Chondrocyte (in vitro differentiated cells): ENCODE results near the gene CALM3. TPM values are rescaled to one million over a fixed set of nuclear protein-coding genes. Genes with fewer than 3 reads are reported as not detected.

Experiments used
- DNase-seq: peaks from one replicate; pipeline ENCODE4 v3.0.0; 2021; ENCODE audit warnings: mixed read lengths, low spot score
- H3K27ac Mint-ChIP-seq: one replicate; pipeline ENCODE4 v1.8.0; 2021; ENCODE audit warnings: mild to moderate bottlenecking, moderate library complexity, mixed read lengths; ENCODE audit not compliant: unreplicated experiment
- H3K27me3 Mint-ChIP-seq: 2 replicates; pipeline ENCODE4 v1.8.0; 2021; ENCODE audit warnings: low read depth, mixed read lengths
- H3K36me3 Mint-ChIP-seq: 2 replicates; pipeline ENCODE4 v1.8.0; 2021; ENCODE audit warnings: low read depth, mixed read lengths
- H3K4me1 Mint-ChIP-seq: 2 replicates; pipeline ENCODE4 v1.8.0; 2021; ENCODE audit warnings: low read depth, mild to moderate bottlenecking, mixed read lengths
- H3K4me3 Mint-ChIP-seq: one replicate; pipeline ENCODE4 v1.8.0; 2021; ENCODE audit warnings: mild to moderate bottlenecking, moderate library complexity, mixed read lengths; ENCODE audit not compliant: unreplicated experiment
- H3K9me3 Mint-ChIP-seq: 2 replicates; pipeline ENCODE4 v1.8.0; 2021; ENCODE audit warnings: low read depth, mixed read lengths
- CTCF ChIP-seq: fragments of 200-600 bp; sonication (generic); IDR thresholded peaks from 2 replicates; pipeline ENCODE4 v1.5.0; 2021; ENCODE audit warnings: antibody characterized with exemption, mild to moderate bottlenecking, moderate library complexity
- total RNA-seq: library from RNA; stranded (reverse); gene quantifications from 3 replicates; pipeline ENCODE4 v1.2.1, GENCODE V29; 2021

The CALM3 gene
- total RNA-seq, 1 donor from 2014 or later = 144 TPM

- DNase-seq = no peak
- Mint-ChIP-seq H3K4me1 (peaks cover 26% of the 10 kb centered on the region), H3K27me3 (no peaks in the 10 kb centered on the region), H3K9me3 (peaks cover 13% of the 10 kb centered on the region), H3K27ac (no peak overlapping the region), H3K36me3 (no peaks in the 10 kb centered on the region), H3K4me3 (no peak overlapping the region)
- TF ChIP-seq CTCF = no peak
Measured at GRCh38 chr19:46598372-46598917, 2.7 kb upstream of the CALM3 start.

DNA sequence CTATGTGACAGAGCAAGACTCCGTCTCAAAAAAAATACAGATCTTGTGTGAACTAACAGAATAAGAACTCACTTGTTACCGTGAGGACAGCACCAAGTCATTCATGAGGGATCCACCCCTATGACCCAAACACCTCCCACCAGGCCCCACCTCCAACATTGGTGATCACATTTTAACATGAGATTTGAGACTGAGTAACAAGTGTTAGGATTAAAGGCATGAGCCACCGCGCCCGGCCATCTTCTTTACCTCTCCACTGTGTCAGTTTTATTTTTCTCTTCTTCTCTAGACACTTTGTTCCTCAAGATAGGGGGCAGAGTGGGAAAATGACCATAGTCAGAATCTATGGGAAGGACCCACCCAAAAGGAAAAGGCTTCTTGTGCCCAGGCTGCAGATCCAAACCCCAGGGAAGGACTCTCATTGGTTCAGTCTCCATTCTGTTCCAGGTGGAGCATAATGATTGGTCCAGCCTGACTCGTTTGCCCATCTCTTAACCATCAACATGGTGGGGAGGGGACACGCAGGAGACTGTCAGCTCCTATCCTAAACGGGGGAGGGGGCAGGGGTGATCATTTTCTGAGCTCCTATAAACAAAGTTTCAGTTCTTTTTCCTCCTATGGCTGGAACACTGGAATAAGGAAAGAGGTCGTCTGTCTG lies 1.3 kb upstream of the CALM3 start:
- Mint-ChIP-seq H3K4me1 (peaks cover 37% of the 10 kb centered on the region), H3K4me3 (peak overlapping the region; percentile 98), H3K36me3 (no peaks in the 10 kb centered on the region), H3K27me3 (no peaks in the 10 kb centered on the region), H3K9me3 (peaks cover 13% of the 10 kb centered on the region), H3K27ac (peak overlapping the region; percentile 100)
- peak; percentile 22 for DNase-seq
- TF ChIP-seq CTCF = no peak

GRCh38 chr19:46600384-46601317 lies 479 bp upstream of the CALM3 start:
- Mint-ChIP-seq H3K27ac (peak overlapping the region; percentile 100), H3K4me1 (peaks cover 33% of the 10 kb centered on the region), H3K9me3 (peaks cover 13% of the 10 kb centered on the region), H3K36me3 (no peaks in the 10 kb centered on the region), H3K4me3 (peak overlapping the region; percentile 98), H3K27me3 (no peaks in the 10 kb centered on the region)
- peak; percentile 98 for DNase-seq
- no peak for TF ChIP-seq CTCF

GRCh38 chr19:46602392-46603194 lies 1.5 kb downstream of the CALM3 start:
- H3K4me1 Mint-ChIP-seq = peaks cover 33% of the 10 kb centered on the region
- peak overlapping the region; percentile 89 for H3K27ac Mint-ChIP-seq
- H3K36me3 Mint-ChIP-seq = peaks cover 5% of the 10 kb centered on the region
- H3K9me3 Mint-ChIP-seq = peaks cover 13% of the 10 kb centered on the region
- peak overlapping the region; percentile 98 for H3K4me3 Mint-ChIP-seq
- TF ChIP-seq CTCF = no peak
- no peaks in the 10 kb centered on the region for H3K27me3 Mint-ChIP-seq
- DNase-seq = peak; percentile 72
